ENCODE results near the gene PPT1.
"Not testable (repeated sequence)": the region's sequence is repeated elsewhere in the genome, so short reads cannot be mapped to it uniquely, and the experiment has no call there.

The PPT1 gene

GRCh38 chr1:40090652-40091355 lies 6.2 kb downstream of the PPT1 start:
- no peak overlapping the region for H3K4me3 ChIP-seq (ENCODE audit: low read length)
- H3K27me3 ChIP-seq (ENCODE audit: control insufficient read depth, insufficient read depth, low read length) = no peaks in the 10 kb centered on the region
- peaks cover under 1% of the 10 kb centered on the region for H3K4me1 ChIP-seq (ENCODE audit: control insufficient read depth, low read depth, low read length)
- peaks cover 53% of the 10 kb centered on the region for H3K36me3 ChIP-seq (ENCODE audit: control insufficient read depth, low read depth, low read length)
- no peak overlapping the region for H3K27ac ChIP-seq (ENCODE audit: low read length)
- H3K9me3 ChIP-seq (ENCODE audit: control insufficient read depth, low read depth, low read length) = no peaks in the 10 kb centered on the region
- H3K9ac ChIP-seq (ENCODE audit: low read length) = no peak overlapping the region

- not testable (repeated sequence) for H3K27ac ChIP-seq (ENCODE audit: low read length); H3K4me3 ChIP-seq (ENCODE audit: low read length); H3K9ac ChIP-seq (ENCODE audit: low read length); H3K9me3 ChIP-seq (ENCODE audit: control insufficient read depth, low read depth, low read length); H3K4me1 ChIP-seq (ENCODE audit: control insufficient read depth, low read depth, low read length); H3K27me3 ChIP-seq (ENCODE audit: control insufficient read depth, insufficient read depth, low read length)
- peaks cover 56% of the 10 kb centered on the region for H3K36me3 ChIP-seq (ENCODE audit: control insufficient read depth, low read depth, low read length)
Measured at GRCh38 chr1:40084750-40085149, 12.3 kb downstream of the PPT1 start.

DNA sequence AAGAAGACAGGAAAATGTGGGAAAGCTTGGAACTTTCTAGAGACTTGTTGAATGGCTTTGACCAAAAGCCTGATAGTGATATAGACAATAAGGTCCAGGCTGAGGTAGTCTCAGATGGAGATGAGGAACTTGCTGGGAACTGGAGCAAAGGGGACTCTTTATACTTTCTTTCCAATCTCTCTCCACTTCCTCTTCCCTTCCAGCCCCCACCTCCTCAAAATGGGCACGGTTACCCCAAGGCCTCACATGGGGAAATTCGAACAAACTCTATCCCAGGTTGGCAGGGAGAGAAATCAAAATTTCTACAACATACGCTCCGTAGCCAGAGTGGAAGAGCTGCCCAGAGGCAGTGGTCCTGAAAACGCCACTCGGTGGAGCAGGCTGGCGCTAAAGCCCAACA lies 15.2 kb downstream of the PPT1 start:
- H3K4me3 ChIP-seq (ENCODE audit: low read length) = no peak overlapping the region
- H3K36me3 ChIP-seq (ENCODE audit: control insufficient read depth, low read depth, low read length) = peaks cover 48% of the 10 kb centered on the region
- H3K4me1 ChIP-seq (ENCODE audit: control insufficient read depth, low read depth, low read length) = no peaks in the 10 kb centered on the region
- no peak overlapping the region for H3K27ac ChIP-seq (ENCODE audit: low read length)
- H3K9me3 ChIP-seq (ENCODE audit: control insufficient read depth, low read depth, low read length) = no peaks in the 10 kb centered on the region
- no peak overlapping the region for H3K9ac ChIP-seq (ENCODE audit: low read length)
- no peaks in the 10 kb centered on the region for H3K27me3 ChIP-seq (ENCODE audit: control insufficient read depth, insufficient read depth, low read length)

DNA sequence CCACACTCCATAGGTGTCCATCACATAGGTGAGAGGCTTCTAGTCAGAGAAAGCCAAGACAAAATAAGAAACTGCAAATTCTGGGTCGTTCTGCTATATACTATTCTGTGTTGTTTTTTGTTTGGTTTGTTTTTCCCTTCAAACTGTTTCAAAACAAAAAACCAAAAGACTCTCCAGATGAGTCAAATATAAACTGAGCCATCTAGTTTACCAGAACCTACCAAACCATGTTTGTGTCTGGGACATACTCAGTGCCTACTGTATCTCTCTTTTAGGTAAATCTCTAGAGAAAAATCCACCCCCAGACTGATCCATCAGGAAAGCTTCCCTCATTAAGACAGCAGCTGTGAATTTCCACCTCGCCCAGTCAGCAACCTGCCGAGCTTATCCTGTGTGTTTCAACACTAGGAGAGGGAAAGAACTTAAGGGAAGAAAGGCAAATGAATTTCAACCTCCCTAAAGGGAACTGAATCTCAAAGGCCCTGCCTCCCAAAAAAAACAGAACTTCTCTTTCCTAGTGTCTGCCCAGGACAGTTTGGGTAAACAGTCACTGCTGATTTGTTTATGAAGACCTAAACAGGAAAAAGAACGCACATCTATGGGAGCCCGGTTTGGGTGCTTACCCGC lies 17.2 kb downstream of the PPT1 start:
- H3K4me3 ChIP-seq (ENCODE audit: low read length) = no peak overlapping the region
- H3K36me3 ChIP-seq (ENCODE audit: control insufficient read depth, low read depth, low read length) = peaks cover 50% of the 10 kb centered on the region
- no peaks in the 10 kb centered on the region for H3K9me3 ChIP-seq (ENCODE audit: control insufficient read depth, low read depth, low read length)
- no peak overlapping the region for H3K27ac ChIP-seq (ENCODE audit: low read length)
- H3K9ac ChIP-seq (ENCODE audit: low read length) = no peak overlapping the region
- H3K4me1 ChIP-seq (ENCODE audit: control insufficient read depth, low read depth, low read length) = no peaks in the 10 kb centered on the region
- H3K27me3 ChIP-seq (ENCODE audit: control insufficient read depth, insufficient read depth, low read length) = no peaks in the 10 kb centered on the region

- no peak overlapping the region for H3K27ac ChIP-seq (ENCODE audit: low read length)
- no peaks in the 10 kb centered on the region for H3K27me3 ChIP-seq (ENCODE audit: control insufficient read depth, insufficient read depth, low read length)
- no peak overlapping the region for H3K9ac ChIP-seq (ENCODE audit: low read length)
- H3K36me3 ChIP-seq (ENCODE audit: control insufficient read depth, low read depth, low read length) = peaks cover 48% of the 10 kb centered on the region
- H3K4me3 ChIP-seq (ENCODE audit: low read length) = no peak overlapping the region
- H3K9me3 ChIP-seq (ENCODE audit: control insufficient read depth, low read depth, low read length) = no peaks in the 10 kb centered on the region
- no peaks in the 10 kb centered on the region for H3K4me1 ChIP-seq (ENCODE audit: control insufficient read depth, low read depth, low read length)
Measured at GRCh38 chr1:40078512-40079333, 18.3 kb downstream of the PPT1 start.

- H3K9ac ChIP-seq (ENCODE audit: low read length) = no peak overlapping the region
- H3K36me3 ChIP-seq (ENCODE audit: control insufficient read depth, low read depth, low read length) = peaks cover 55% of the 10 kb centered on the region
- H3K27ac ChIP-seq (ENCODE audit: low read length) = no peak overlapping the region
- no peaks in the 10 kb centered on the region for H3K4me1 ChIP-seq (ENCODE audit: control insufficient read depth, low read depth, low read length)
- H3K27me3 ChIP-seq (ENCODE audit: control insufficient read depth, insufficient read depth, low read length) = no peaks in the 10 kb centered on the region
- no peak overlapping the region for H3K4me3 ChIP-seq (ENCODE audit: low read length)
- no peaks in the 10 kb centered on the region for H3K9me3 ChIP-seq (ENCODE audit: control insufficient read depth, low read depth, low read length)
Measured at GRCh38 chr1:40076895-40077312, 20.1 kb downstream of the PPT1 start.

GRCh38 chr1:40075266-40075665 lies 21.8 kb downstream of the PPT1 start:
- H3K4me3 ChIP-seq (ENCODE audit: low read length) = no peak overlapping the region
- no peaks in the 10 kb centered on the region for H3K27me3 ChIP-seq (ENCODE audit: control insufficient read depth, insufficient read depth, low read length)
- H3K27ac ChIP-seq (ENCODE audit: low read length) = no peak overlapping the region
- no peak overlapping the region for H3K9ac ChIP-seq (ENCODE audit: low read length)
- H3K4me1 ChIP-seq (ENCODE audit: control insufficient read depth, low read depth, low read length) = no peaks in the 10 kb centered on the region
- peaks cover 71% of the 10 kb centered on the region for H3K36me3 ChIP-seq (ENCODE audit: control insufficient read depth, low read depth, low read length)
- H3K9me3 ChIP-seq (ENCODE audit: control insufficient read depth, low read depth, low read length) = no peaks in the 10 kb centered on the region

GRCh38 chr1:40073062-40073461 lies 24.0 kb downstream of the PPT1 start:
- no peak overlapping the region for H3K4me3 ChIP-seq (ENCODE audit: low read length)
- peaks cover 74% of the 10 kb centered on the region for H3K36me3 ChIP-seq (ENCODE audit: control insufficient read depth, low read depth, low read length)
- H3K4me1 ChIP-seq (ENCODE audit: control insufficient read depth, low read depth, low read length) = no peaks in the 10 kb centered on the region
- H3K27me3 ChIP-seq (ENCODE audit: control insufficient read depth, insufficient read depth, low read length) = no peaks in the 10 kb centered on the region
- no peak overlapping the region for H3K27ac ChIP-seq (ENCODE audit: low read length)
- no peak overlapping the region for H3K9ac ChIP-seq (ENCODE audit: low read length)
- H3K9me3 ChIP-seq (ENCODE audit: control insufficient read depth, low read depth, low read length) = no peaks in the 10 kb centered on the region

DNA sequence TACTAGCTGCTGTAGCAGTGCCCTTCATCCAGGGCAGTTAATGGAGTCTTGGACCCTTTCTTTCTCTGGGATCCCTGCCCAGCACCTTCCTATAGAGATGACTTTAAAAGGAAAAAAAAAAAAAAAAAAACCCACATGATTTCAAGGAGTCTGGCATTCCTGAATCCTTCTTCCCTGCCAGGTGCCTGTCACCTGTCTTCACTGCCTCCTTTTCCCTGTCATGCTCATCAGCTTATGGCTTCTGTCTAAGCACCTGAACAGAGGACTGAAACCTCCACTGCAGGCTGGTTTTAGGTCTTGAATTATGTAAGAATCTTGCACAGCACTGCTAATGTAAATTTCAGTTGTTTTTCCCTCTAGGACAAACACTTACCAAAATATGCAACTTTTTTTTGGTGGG lies 24.9 kb downstream of the PPT1 start:
- no peak overlapping the region for H3K27ac ChIP-seq (ENCODE audit: low read length)
- no peaks in the 10 kb centered on the region for H3K27me3 ChIP-seq (ENCODE audit: control insufficient read depth, insufficient read depth, low read length)
- H3K4me3 ChIP-seq (ENCODE audit: low read length) = no peak overlapping the region
- no peaks in the 10 kb centered on the region for H3K9me3 ChIP-seq (ENCODE audit: control insufficient read depth, low read depth, low read length)
- H3K36me3 ChIP-seq (ENCODE audit: control insufficient read depth, low read depth, low read length) = peaks cover 78% of the 10 kb centered on the region
- H3K4me1 ChIP-seq (ENCODE audit: control insufficient read depth, low read depth, low read length) = no peaks in the 10 kb centered on the region
- no peak overlapping the region for H3K9ac ChIP-seq (ENCODE audit: low read length)

- Histone ChIP-seq H3K27me3 (ENCODE audit: control insufficient read depth, insufficient read depth, low read length) (no peaks in the 10 kb centered on the region), H3K27ac (ENCODE audit: low read length) (no peak overlapping the region), H3K9ac (ENCODE audit: low read length) (no peak overlapping the region), H3K36me3 (ENCODE audit: control insufficient read depth, low read depth, low read length) (peaks cover 94% of the 10 kb centered on the region), H3K4me1 (ENCODE audit: control insufficient read depth, low read depth, low read length) (no peaks in the 10 kb centered on the region), H3K9me3 (ENCODE audit: control insufficient read depth, low read depth, low read length) (no peaks in the 10 kb centered on the region), H3K4me3 (ENCODE audit: low read length) (no peak overlapping the region)
Measured at GRCh38 chr1:40067851-40068250, 29.2 kb downstream of the PPT1 start.

DNA sequence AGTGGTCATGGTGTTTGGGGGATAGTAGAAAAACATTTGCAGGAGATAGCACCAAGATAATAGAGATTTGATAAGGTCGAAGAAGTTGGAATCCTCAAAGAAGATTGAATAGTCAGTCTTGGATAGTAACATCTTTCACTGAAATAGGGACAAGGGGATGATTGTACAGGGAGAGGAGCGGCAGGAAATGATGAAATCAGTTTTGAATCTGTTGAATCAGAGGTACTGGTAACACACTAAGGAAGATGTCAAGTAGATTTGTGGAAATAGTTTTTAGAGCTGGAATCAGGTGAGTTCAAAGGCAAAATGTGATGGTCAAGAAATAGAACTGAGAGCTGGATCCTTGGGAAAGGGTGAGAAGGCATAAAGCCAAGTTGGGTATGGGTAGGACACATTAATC lies 30.0 kb downstream of the PPT1 start:
- Histone ChIP-seq H3K9ac (ENCODE audit: low read length) (no peak overlapping the region), H3K36me3 (ENCODE audit: control insufficient read depth, low read depth, low read length) (peaks cover 91% of the 10 kb centered on the region), H3K9me3 (ENCODE audit: control insufficient read depth, low read depth, low read length) (no peaks in the 10 kb centered on the region), H3K4me1 (ENCODE audit: control insufficient read depth, low read depth, low read length) (no peaks in the 10 kb centered on the region), H3K4me3 (ENCODE audit: low read length) (no peak overlapping the region), H3K27ac (ENCODE audit: low read length) (no peak overlapping the region), H3K27me3 (ENCODE audit: control insufficient read depth, insufficient read depth, low read length) (no peaks in the 10 kb centered on the region)
